ENCODE measurements around the gene IGSF9.
"Not testable (repeated sequence)": the region's sequence is repeated elsewhere in the genome, so short reads cannot be mapped to it uniquely, and the experiment has no call there.

Gene IGSF9

DNA sequence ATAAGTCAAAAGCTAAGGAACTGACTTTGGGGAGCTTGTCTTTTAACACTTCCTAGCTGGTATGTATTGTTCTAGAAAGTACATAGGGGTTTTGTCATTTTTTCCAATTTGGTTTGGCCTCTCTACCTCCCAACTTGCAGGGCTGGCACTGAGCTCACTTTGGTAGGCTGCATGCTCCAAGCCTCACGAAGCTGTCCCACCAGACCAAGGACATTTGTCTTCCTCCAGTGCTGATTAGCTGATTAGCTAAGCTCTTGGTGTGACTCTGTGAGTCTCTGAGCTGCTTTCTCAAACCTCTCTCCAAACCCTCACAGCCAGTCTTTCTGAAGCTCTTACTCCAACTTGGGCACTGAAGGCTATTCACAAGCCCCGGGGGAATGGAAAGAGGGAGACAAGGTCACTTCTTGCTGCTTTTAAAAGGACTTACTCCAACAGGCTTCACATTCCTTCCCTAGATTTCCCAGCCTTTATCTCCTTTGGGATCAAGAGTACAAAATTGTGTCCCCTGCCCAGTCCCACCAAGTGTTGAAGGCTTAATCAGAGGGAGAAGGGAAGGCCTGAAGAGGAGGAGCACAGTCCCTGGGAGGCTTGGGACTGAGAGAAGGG lies 44.6 kb downstream of the IGSF9 start:
- no peak for DNase-seq (ENCODE audit: low read depth in 4 of 4, low spot score in 1 of 4)

DNA sequence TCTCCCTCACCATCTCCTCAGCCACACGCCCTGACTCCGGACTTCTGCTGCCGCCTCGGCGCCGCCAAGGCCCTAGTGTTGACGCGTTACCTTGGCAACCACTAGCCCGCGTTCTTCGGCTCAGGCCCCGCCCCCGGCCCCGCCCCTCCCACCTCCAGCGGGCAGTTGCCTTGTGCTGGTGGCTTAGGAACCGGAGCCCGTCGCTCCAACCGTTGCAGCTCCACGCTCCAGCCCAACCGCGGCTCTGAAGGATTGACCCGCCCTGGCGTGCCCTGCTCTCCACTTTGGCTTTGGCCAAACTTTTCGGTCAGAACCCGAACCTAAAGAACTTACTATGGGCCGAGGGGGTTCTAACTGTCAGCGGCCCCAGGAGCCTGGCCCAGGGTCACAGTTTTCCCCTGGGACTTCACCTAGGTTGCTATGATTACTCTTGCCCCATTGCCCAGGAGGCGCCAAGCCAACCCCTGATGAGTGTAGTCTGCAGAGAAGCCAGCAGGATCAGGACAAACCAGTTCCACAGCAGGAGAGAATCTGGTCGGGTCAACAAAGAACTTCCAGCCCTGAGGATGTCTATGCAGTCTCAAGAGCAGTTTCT lies 45.2 kb downstream of the IGSF9 start, which contains the start of gene CFAP45:
CFAP45 (minus strand) TSS at position 80 of the 595 bp plus-strand sequence; CDS start at position 13, 67 bp downstream.
- no peak for DNase-seq (ENCODE audit: low read depth in 4 of 4, low spot score in 1 of 4)

DNA sequence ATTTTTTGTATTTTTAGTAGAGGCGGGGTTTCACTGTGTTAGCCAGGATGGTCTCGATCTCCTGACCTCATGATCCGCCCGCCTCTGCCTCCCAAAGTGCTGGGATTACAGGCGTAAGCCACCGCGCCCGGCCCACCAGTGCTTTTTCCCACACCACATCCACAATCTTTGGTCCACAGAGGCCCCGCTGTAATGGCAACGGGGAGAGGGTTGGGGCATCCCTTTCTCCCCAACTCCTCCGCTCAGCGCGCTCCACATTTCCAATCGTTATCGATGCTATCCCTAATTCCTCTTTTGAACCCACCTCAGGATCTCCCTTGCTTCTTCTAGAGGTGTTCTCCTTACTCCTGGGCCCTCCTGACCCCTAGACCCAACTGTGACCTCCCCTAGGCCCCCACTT lies 45.8 kb downstream of the IGSF9 start:
- not testable (repeated sequence) for DNase-seq (ENCODE audit: low read depth in 4 of 4, low spot score in 1 of 4)

DNA sequence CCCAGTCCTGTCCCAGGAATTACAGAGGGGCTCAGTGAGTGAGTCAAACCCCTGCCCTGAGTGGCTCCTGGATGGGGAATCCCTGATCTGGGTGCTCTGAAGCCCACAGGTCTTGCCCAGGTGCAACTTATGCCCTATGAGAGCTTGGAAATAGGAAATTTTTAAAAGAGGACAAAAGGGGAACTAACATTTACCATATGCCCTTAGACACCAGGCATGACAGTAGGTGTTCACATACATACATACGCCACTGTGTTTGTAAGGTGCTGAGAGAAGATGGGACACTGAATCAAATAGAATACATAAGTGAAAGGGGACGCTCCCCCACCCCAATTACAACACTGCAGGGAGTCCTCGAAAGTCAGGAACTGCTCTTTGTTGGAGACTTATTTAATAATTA lies 46.9 kb downstream of the IGSF9 start:
- no peak for DNase-seq (ENCODE audit: low read depth in 4 of 4, low spot score in 1 of 4)

DNA sequence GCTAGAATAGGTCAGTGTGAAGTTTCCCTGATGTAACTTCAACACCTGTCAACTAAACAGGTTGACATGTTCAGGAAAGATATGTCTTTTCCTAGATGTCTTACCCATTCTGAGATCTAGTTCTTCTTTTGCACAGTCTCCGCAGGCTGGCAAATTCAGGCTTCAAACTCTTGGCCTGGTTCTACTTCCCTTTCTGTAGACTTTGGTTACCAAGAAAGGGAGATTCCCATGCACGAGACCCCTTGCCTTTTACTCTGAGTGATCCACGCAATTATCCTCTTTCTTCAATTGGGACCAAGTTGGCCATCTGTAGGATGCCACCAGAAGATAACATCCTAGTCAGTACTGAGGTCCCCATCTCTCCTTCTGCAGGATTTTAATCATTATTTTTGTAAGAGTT lies 47.5 kb downstream of the IGSF9 start:
- no peak for DNase-seq (ENCODE audit: low read depth in 4 of 4, low spot score in 1 of 4)

DNA sequence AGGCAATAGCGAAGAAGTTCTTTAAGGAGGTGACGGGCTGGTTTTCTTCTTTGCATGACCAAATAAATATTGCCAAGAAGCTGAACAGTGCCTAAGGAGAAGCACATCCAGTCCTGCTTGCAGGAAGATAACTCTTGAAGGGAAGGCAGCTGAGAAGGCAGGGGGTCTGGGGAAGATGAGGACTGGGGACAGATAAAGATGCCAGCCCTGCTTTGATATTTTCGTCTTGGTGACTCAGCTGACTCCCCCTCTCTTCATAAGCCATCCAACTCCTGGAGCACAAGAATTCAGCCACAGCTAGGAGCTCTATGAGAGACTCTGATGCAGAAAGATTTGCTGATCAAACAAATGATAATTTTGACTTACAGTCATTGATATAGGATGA lies 48.9 kb downstream of the IGSF9 start:
- DNase-seq (ENCODE audit: low read depth in 4 of 4, low spot score in 1 of 4) = no peak

DNA sequence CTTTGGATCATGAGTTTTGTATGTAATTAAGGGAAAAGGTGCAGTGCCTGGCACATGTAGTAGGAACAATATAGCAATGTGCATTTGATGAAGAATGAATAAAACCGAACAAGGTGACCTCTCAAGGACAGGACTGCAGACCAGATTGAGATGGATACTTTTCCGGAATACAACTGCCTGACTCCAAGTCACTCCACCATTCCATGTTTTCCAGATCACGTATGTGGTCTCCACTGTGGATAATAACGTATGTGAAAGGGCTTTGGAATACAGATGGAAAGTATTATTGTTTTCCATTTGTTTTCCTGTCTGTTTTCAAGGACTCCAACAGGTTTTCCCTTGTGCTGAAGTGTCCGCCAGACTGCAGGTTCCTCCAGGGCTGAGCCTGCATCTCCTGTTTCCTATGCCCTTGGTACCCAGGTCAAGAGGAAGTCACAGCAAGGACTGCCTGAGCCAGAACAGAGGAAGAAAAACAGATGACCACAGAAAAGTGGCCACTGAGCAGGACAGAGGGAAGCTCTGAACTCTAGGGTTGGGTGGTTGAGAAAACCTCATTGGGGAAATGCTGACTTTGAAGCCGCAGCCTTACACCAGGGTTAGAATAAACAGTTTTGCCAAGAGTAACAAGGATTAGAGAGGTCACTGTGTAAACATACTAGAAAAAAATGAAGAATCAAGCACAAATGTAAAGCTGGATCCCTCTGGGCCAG lies 49.4 kb downstream of the IGSF9 start:
- DNase-seq (ENCODE audit: low read depth in 4 of 4, low spot score in 1 of 4) = no peak

DNA sequence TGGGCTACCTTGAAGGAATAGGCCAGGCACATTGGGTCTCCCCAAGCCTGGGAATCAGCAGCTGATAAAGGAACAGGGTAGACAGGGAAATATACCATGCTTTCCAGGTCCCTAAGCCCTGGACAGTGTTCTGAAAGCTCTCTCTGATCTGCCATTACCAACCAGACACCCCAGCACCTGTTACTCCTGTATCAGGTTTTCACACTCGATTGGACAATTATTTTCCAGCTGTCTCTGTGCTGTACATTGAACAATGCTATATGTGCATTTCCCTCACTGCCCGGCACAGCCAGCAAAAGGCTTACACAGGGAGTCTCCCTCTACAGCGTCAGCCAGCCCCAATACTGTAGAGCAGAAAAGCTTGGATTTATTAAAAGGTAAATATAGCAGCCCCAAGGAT lies 50.1 kb downstream of the IGSF9 start:
- no peak for DNase-seq (ENCODE audit: low read depth in 4 of 4, low spot score in 1 of 4)

DNA sequence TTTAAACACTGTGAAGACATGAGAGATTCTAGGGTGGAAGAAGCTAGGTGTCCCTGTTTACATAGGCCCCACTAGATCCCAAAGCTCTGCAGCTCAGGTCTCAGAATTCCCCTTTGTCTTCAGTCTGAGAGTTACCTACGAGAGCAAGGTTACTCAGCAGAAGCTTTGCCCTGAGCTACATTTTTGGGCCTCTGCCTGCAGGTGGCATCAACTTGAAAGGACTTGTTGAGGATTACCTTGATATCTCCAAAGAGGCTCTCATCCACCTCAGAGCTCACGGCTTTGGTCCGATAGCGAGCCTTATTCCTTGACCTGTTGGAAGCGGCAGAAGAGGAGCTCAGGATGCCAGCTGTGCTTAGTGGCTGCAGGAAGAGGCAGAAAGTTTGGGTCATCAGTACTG lies 52.5 kb downstream of the IGSF9 start:
- no peak for DNase-seq (ENCODE audit: low read depth in 4 of 4, low spot score in 1 of 4)

DNA sequence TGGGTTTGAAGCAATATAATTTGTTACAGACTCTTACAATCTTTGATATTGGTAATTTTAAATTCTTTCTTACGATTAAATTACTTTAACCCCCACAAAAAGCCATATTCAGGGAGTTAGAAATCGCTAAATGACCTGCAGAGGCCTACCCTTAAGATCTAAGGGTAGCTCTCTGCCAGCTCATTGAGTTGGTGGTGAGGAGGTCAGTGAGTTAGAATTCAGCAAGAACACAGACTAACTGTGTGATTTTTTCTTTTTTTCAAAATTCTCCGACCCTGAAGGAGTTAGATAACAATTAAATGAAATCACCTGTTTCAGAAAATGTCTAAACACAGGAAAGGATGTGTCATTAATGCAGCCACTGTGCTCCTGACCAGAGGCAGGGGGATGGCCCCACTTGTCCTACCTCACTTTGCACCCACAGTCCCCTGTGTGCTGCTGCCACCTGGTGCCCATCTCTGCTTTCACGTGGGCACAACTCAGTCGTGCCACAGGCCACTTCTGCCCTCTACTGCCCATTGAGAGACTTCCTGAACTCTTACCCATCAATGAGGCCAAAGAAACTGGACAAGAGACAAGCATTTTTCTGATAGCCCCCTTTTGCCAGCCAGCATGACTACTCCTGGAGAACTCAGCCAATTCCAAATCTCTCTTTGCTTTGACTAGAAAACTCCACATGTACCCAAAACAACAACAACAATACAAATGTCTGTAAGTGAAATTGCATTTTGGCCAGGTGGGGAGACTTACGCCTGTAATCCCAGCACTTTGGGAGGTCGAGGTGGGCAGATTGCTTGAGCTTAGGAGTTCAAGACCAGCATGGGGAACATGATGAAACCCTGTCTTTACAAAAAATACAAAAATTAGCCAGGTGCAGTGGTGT lies 53.9 kb downstream of the IGSF9 start:
- peak; percentile 41 to 66 (median 50) for DNase-seq (ENCODE audit: low read depth in 4 of 4, low spot score in 1 of 4)

DNA sequence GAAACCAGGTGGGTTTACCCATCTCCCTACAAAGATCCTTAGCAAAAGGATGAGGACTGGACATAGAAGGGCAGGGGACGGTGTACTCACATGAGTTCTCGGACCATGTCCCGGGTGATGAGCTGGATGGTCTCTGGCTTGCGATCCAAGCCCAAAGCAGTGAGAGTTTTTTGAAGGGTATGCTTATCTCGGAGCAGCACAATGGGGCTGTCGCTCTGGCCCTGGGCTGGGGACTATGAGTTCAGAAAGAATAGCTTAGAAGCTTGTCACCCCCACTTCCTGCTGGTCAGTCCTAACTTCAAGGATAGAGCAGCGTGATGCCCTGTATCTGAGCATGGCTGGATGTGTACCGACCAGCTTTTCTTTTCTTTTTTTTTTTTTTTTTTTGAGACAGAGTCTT lies 55.0 kb downstream of the IGSF9 start:
- no peak for DNase-seq (ENCODE audit: low read depth in 4 of 4, low spot score in 1 of 4)

DNA sequence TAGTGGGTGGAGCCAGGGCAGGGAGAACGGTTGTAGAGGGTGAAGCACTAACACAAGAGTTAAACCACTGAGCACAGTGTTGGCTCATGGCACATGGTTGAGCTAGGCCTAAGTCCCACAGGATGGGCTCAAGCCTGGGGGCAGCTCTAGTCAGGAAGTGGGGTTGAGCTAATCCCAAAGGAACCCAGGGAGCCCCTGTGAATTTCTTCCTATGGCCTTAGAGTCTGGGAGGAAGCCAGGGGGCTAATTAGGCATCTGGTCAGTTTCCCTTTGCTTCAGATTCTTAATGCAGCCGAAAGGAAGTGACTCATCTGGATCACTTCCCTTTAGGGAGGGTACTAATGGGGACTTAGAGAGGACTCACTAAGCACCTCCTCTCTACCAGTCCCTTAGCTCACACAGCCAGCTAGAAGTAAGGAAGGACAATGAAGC lies 55.6 kb downstream of the IGSF9 start:
- no peak for DNase-seq (ENCODE audit: low read depth in 4 of 4, low spot score in 1 of 4)

DNA sequence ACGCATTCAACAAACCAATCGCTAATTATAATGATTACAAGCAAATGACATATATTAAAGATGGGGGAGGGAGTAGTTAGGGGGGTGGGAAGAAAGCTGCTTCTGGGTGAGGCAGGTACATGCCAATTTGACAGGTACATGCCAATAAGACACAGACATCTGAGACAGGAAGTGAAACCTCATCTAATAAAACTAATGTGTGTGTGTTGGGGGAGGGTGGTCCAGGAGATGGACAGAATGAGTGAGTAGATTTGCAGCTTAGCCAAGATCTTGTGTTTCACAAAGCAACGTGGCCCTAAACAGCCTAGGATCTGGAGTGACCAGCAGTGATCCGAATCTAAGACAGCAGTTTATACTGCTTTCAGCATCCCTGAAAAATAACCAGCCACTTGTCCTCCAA lies 56.2 kb downstream of the IGSF9 start:
- DNase-seq (ENCODE audit: low read depth in 4 of 4, low spot score in 1 of 4) = no peak

DNA sequence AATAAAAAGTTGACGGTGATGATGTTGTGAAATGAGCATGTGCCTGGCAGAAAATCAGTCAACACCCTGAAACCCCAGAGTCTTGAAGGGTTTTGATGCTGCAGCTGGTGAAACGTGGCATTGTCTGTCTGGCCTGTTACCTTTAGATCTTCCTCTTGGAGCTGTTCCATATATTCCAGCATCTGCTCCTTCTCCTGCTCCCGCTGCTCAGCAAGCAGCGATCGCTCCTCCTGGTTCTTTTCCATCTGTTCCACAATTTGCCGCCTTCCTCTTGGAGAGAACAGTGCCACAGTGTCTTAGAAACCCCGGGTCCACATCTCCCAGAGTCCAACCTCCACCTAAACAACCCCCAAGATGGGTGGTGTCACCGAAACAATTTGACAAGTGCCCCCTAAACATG lies 61.1 kb downstream of the IGSF9 start:
- DNase-seq (ENCODE audit: low read depth in 4 of 4, low spot score in 1 of 4) = no peak

DNA sequence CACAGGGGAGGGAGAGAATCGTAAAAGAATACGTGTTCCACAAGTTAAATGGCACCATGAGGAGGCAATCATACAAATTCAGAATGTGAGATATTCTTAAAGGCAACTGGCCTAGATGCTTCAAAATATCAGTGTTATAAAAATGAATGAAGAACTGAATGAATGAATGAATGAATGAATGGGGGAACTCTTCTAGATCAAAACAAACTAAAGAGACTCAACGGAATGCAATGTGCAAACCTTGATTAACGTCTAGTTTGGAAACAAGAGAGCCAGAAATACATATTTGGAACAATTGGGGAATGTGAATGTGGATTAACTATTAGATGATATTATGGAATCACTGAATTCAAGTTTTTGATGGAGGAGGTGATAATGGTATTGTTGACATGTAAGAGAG lies 62.3 kb downstream of the IGSF9 start:
- DNase-seq (ENCODE audit: low read depth in 4 of 4, low spot score in 1 of 4) = no peak

DNA sequence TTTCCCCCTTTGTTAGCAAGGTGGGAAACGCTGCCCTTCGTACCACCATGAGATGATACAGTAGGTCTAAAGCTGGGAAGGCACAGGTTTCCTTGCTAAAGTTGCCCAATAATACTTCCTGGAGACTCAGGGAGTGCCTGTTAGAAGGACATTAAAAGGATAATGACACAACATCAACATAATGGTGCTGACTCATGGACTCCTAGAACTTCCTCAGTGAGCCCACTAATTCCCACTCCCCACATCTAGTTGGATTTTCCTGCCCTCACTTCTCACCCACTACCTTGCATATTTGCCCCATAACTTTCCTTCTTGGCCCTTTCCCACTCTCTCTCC lies 62.9 kb downstream of the IGSF9 start:
- DNase-seq (ENCODE audit: low read depth in 4 of 4, low spot score in 1 of 4) = no peak

DNA sequence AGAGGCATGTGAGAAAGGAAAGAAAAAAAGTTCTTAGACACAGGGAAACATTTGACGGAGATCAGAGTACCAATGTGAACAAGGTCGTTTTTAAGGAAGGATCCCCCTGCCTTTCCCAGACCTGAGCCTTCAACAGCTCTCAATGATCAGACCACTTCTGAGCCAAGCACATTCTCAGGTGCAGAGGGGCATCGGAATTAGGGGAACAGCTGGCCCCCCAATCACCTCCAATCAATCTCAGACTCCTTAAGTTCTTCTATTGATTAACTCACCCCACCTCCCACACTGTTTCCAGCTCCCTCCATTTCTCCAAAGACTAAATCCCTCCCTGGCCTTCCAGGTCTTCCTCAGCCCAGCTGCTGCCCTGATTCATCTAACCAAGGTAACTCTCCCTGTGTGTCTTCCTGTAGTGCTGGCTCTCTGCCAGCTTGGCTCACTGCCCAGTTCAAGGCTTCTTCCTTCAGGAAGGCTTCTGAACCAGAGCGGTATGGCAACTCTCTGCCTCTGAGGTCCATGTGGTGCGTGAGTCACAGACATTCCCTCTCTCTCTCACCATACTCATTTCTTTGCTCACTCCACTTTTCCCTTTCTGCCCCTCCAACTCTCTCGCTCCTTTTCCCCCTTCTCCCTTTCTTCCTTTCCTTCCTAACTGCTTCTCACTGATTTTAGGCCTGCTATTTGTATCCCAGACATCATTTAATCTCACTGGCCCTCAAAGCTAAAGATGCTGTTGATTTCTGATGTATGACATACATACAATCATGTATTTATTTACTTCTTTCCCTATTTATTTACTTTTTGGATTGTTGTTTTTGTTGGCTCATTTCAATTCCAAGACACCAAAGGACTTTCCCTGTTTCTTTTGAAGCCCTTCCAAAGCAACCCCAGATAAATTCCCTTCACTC lies 63.5 kb downstream of the IGSF9 start:
- DNase-seq (ENCODE audit: low read depth in 4 of 4, low spot score in 1 of 4) = no peak

DNA sequence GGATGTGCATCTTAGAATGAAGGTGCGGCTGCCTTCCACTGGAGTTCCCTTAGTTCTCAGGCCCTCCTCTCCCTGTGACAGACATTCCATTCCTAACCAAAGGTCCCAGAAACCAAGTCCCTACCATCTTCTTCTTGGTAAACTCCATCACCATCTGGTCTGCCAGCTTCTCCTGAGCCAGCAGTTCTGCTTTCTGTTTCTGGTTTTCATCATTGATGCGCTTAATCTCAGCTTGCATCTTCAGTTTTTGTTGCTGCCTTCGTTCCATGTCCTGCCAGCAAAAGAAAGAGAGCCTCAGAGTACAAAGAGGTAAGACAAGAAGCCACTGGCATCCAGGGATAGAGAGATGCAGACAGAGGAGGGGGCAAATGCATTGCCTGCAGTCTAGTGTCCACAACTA lies 65.0 kb downstream of the IGSF9 start:
- no peak for DNase-seq (ENCODE audit: low read depth in 4 of 4, low spot score in 1 of 4)

DNA sequence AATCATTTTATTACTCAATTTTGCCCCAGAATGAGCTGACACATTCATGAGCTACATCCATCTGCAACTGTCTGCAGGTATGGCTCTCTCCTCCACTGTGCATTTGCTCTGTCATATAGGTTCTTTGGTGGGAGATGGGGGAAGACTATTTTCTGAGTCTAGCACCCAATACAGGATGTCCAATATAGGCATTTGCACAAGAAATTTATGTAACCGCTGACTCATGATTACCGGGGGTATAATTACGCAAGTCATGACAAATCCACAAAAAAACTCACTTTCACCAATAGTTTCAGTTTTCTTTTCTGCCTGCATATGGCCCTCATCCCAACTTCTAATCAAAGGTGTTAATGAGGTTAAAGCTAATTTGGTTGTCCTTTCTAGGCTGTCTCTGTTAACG lies 65.4 kb downstream of the IGSF9 start:
- DNase-seq (ENCODE audit: low read depth in 4 of 4, low spot score in 1 of 4) = no peak

DNA sequence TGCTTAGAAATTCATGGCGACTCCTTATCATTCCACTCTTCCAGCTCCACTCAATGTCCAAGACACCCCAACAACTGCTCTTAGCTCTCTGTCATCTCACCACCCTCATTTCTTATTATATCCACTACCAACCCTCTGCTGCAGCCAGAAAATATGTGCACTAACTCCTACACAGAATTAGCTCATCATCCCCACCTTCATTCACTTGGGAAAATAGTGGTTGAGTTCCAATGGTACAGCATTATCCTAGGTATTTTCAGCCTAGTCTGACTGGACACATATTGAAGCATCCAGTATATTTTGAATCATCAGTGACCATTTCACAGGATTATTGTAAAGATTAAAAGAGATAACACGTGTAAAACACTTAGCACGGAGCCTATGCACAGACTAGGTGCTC lies 66.3 kb downstream of the IGSF9 start:
- DNase-seq (ENCODE audit: low read depth in 4 of 4, low spot score in 1 of 4) = no peak

All from stimulated activated CD4-positive, alpha-beta T cell treated with anti-CD3 and anti-CD28 coated beads, Interleukin-1b, Interleukin-23, amount 100 ng/mL, for 24 hours (primary cell).